Measurements from ENCODE around the gene CTXN1.
"Not testable (repeated sequence)": the region's sequence is repeated elsewhere in the genome, so short reads cannot be mapped to it uniquely, and the experiment has no call there.

The CTXN1 gene

GRCh38 chr19:7925171-7925851 lies 624 bp downstream of the CTXN1 start:
- DNase-seq (ENCODE audit: low spot score): peak; percentile 84

DNA sequence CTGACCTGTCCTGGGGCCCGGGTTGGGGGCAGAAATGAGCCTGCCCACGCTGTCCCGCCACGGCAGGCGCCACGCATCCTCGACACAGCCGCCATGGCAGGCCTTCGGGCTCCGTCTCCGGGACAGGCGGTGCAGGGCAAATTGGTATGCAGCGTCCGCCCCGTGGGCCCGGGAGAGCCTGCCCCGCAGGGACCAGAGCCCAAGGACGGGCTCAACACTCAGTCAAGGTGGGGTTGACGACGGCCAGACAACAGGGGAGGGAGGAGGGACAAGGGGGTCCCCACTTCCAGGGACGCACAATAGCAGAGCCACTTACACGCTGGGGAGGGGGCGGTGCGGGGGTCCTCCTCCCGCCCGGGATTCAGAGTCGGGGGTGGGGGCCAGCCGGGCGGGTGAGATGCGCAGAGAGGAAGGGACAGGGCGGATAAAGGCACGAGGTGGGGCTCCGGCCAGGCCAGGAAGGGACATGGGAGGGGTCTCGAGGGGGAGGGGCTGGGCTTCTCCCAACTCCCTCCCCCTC lies 1.2 kb downstream of the CTXN1 start:
- no peak for DNase-seq (ENCODE audit: low spot score)

- no peak for DNase-seq (ENCODE audit: low spot score)
These were observed 1.7 kb downstream of the CTXN1 start for GRCh38 chr19:7924241-7924640.

GRCh38 chr19:7923295-7924191 lies 2.4 kb downstream of the CTXN1 start:
- no peak for DNase-seq (ENCODE audit: low spot score)

GRCh38 chr19:7922836-7923195 lies 3.1 kb downstream of the CTXN1 start:
- no peak for DNase-seq (ENCODE audit: low spot score)

- no peak for DNase-seq (ENCODE audit: low spot score)
These were observed 3.7 kb downstream of the CTXN1 start for GRCh38 chr19:7921967-7922835.

- no peak for DNase-seq (ENCODE audit: low spot score)
These were observed 4.5 kb downstream of the CTXN1 start for GRCh38 chr19:7921302-7921966.

DNA sequence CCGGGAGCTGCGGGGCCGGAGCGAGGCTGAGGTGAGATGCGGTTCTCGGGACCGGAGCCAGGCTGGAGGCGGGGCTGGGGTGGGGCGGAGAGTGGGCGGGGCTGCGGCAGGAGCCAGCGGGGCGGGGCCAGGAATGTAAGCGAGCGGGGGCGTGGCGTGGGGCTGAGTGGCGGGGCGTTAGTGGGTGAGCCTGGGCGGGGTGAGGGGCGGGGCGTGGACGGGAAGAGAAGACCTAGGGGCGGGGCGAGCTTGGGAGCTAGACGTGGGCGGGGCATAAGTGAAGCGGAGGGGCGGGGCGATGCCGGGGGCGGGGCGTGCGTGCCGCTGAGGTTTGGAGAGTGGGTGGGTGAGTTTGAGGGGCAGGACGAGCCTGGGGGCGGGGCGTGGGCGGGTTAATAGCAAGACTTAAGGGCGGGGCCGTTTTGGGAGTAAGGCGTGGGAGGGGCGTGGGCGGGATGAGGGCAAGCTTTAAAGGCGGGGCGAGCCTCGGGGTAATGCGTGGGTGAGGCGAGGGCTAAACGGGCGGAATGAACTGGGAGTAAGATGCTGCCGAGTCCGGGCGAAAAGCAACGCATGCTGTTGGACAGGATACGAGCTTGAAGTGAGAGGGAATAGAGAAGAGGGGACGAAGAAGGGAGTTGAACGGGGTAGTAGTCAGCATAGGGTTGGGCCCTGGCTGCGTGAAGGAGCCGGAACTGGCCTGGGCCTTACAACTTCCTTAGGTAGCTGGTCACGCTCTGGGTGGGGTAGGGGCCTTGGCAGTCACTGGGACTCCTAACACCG lies 5.2 kb downstream of the CTXN1 start:
- peak; percentile 98 for DNase-seq (ENCODE audit: low spot score)

GRCh38 chr19:7919610-7920518 lies 6.1 kb downstream of the CTXN1 start, which contains the start of gene SNAPC2:
SNAPC2 (plus strand) TSS chr19:7920338; CDS start chr19:7920367, 29 bp downstream.
- peak; percentile 97 for DNase-seq (ENCODE audit: low spot score)

DNA sequence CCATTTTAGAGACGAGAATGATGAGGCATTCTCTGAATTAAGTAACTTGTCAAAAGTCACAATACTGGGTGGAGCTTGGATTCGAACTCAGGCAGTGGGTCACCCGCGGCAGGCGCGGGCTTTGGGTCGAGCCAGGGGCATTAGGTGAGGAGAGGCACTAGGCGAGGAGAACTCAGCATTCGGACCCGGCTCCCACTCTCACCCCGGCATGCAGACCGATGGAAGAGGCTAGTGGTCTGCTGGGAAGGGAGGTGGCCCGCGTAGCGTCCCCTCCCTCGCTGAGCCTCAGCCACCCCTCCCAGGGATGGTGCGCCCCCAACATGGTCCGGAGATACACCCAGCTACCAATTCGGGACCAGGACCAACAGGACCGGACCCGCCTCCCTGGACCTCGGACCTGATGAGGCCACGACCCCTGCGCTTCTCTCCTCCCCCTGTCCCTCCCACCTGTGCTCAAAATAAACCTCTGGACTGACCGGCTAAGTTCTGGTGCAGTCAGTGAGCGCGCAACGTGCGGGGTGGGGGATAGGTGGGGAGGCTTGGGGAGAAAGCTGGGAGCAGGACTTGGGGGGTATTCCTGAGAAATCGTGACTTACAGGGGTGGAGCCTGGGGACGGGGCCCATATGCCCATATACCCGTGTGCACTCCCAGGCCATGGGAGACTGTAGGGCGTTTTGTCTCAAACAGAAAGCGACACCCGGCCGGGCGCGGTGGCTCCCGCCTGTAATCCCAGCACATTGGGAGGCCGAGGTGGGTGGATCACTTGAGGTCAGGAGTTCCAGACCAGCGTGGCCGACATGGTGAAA lies 7.1 kb downstream of the CTXN1 start:
- no peak for DNase-seq (ENCODE audit: low spot score)

DNA sequence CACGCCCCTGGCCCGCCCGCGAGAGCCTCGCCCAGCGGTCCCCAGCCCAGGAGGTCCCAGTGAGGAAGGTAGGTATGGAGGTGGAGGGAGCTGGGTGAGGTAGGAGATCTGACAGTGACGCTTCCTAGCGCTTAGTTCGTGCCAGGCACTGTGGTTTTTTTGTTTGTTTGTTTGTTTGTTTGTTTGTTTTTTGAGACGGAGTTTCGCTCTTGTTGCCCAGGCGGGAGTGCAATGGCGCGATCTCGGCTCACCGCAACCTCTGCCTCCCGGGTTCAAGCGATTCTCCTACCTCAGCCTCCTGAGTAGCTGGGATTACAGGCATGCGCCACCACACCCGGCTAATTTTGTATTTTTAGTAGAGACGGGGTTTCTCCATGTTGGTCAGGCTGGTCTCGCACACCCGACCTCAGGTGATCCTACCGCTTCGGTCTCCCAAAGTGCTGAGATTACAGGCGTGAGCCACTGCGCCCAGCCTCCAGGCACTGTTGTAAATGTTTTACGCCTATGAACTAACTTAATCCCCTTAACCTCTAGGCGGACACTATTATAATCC lies 7.8 kb downstream of the CTXN1 start:
- DNase-seq (ENCODE audit: low spot score): not testable (repeated sequence)

DNA sequence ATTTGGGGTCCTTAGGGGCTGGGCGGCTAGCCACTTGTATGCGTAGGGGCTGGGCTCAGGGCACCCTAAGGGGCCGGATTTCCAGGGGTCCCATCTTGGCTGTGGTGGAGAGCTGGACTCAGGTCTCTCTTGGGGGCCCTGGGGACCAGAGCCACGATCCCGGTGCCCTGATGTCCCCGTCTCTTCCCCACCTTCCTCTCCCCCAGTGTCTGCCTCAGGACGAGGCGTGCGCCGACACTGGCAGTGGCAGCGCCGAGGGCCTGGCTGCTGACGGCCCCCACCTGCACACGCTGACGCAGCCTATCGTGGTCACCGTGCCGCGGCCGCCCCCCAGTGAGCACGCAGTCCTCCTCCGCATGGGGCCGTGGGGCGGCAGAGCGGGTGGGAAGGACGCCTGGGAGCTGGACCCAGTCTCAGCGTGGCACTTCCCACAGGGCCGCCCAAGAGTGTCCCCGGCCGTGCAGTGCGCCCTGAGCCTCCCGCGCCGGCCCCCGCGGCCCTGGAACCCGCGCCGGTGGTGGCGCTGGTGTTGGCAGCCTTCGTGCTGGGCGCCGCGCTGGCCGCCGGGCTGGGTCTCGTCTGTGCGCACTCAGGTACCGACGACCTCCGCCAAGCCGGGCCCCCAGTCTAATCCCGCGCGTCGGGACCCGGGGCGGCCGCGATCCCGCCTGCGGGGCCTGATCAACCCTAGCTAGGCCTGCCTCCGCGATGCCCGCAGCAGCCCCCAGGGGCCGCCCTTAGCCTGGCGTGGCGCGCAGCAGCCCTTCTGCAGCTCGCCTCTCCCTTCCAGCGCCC lies 8.5 kb downstream of the CTXN1 start:
- peak; percentile 57 for DNase-seq (ENCODE audit: low spot score)

GRCh38 chr19:7916955-7917266 lies 9.0 kb downstream of the CTXN1 start:
- DNase-seq (ENCODE audit: low spot score): no peak

DNA sequence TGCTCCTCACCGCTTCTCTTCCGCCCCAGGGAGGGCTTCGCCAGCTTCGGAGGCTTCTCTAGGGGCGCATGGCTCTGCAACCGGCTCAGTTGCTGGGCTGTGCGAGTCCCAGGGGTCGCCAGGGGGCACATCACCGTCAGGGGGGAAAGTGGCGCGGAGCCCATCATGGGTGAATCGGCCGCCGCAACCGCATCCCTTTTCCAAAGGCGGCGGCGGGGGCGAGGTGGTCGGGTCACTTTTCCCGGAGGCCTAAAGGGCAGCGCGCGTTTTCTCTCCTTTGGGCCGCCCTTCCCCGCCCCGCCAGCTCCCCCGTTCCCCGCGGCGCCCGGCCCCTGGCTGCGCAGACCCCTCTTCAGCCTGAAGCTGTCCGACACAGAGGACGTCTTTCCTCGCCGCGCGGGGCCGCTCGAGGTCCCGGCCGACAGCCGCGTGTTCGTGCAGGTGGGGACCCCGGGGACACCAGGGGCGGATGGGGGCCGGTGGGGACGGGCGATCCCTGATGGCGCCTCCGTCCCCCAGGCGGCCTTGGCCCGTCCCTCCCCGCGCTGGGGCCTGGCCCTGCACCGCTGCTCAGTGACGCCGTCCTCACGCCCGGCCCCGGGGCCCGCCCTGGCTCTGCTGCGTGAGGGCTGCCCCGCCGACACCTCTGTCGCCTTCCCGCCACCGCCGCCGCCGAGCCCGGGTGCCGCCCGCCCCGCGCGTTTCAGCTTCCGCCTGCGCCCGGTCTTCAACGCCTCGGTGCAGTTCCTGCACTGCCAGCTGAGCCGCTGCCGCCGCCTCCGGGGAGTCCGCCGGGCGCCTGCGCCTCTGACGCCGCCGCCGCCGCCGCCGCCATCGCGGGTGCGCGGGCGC lies 9.6 kb downstream of the CTXN1 start:
- peak; percentile 21 for DNase-seq (ENCODE audit: low spot score)

GRCh38 chr19:7915250-7916102 lies 10.5 kb downstream of the CTXN1 start:
- DNase-seq (ENCODE audit: low spot score): no peak

DNA sequence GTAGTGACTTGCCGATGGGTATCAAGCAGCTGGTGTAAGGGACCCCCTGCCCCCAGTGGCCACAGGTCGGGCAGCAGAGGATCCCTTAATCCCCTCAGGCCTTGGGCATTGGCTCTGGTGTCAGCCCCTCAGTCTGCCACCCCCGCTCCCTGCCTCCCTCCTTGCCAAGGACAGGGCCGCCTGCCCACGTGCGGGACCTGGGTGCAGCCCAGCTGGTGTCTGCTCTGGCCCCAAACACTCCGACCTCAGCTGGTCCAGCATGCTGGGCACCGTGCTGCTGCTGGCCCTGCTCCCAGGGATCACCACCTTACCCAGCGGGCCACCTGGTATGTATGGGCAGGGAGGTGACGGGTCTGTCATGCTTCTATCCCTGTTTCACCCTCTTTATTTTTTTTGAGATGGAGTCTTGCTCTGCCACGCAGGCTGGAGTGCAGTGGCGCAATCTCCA lies 11.3 kb downstream of the CTXN1 start, which contains the start of gene TGFBR3L:
TSS of gene TGFBR3L (plus strand) at position 233 of the 448 bp plus-strand sequence.
- no peak for DNase-seq (ENCODE audit: low spot score)

Data from hematopoietic multipotent progenitor cell treated with erythropoietin and hydrocortisone succinate and interleukin-3 and kit ligand, for 17 days (in vitro differentiated cells).